Esophagus muscularis mucosa (tissue), 4 donors: ENCODE results near the gene NELFB. TPM values are rescaled to one million over a fixed set of nuclear protein-coding genes. Genes with fewer than 3 reads are reported as not detected.

Source experiments
- DNase-seq: peaks from one replicate; pipeline ENCODE4 v3.0.0-alpha.2; 2017; ENCODE audit errors: extremely low spot score
- H3K27ac ChIP-seq, 4 donors: fragments of 200-600 bp; sonication (generic); replicated peaks in 1 of 4; 1 replicate in 3 of 4; 2 replicates in 1 of 4; pipeline ENCODE4 v1.5.1; 2016 to 2019; ENCODE audit warnings: mild to moderate bottlenecking in 1 of 4
- H3K27me3 ChIP-seq, 4 donors: fragments of 200-600 bp; sonication (generic); one replicate each; pipeline versions ENCODE4 v1.5.1 to v1.6.0; 2016 to 2019
- H3K36me3 ChIP-seq, 4 donors: fragments of 200-600 bp; sonication (generic); one replicate each; pipeline ENCODE4 v1.5.1; 2016 to 2019
- H3K4me1 ChIP-seq, 4 donors: fragments of 200-600 bp; sonication (generic); one replicate each; pipeline ENCODE4 v1.5.1; 2016 to 2019
- H3K4me3 ChIP-seq, 4 donors: fragments of 200-600 bp; sonication (generic); 1 replicate in 2 of 4; 2 replicates in 2 of 4; pipeline ENCODE4 v1.5.1; 2016 to 2019; ENCODE audit warnings: mild to moderate bottlenecking in 4 of 4, moderate library complexity in 1 of 4
- H3K9me3 ChIP-seq, 4 donors: fragments of 200-600 bp; sonication (generic); 1 replicate in 3 of 4; 2 replicates in 1 of 4; pipeline ENCODE4 v1.5.1; 2016 to 2019
- EP300 ChIP-seq: sonication (generic); formaldehyde crosslinking; IDR thresholded peaks from one replicate; pipeline ENCODE4 v1.6.1; 2017; ENCODE audit warnings: antibody characterized with exemption
- POLR2A ChIP-seq: fragments of 450-650 bp; IDR thresholded peaks from one replicate; pipeline ENCODE4 v1.6.1; 2017; ENCODE audit warnings: antibody characterized with exemption, moderate library complexity, mild to moderate bottlenecking, low read depth
- POLR2AphosphoS5 ChIP-seq, 2 donors: sonication (generic); formaldehyde crosslinking; IDR thresholded peaks; one replicate each; pipeline ENCODE4 v1.6.1; 2017; ENCODE audit warnings: antibody characterized with exemption in 2 of 2
- WGBS: methylation state at CpG from one replicate; pipeline ENCODE4 v1.1.5; 2018; 5-methylcytosine and 5-hydroxymethylcytosine counted together
- intact Hi-C: fragments of 100-400 bp; cut with DNase I; formaldehyde crosslinking; loops from one replicate; pipeline ENCODE4 v1.15.1; 2023
- total RNA-seq, 4 donors: library from RNA; depleted of rRNA; stranded (reverse); fragments of >200 nt; gene quantifications; one replicate each; pipeline versions ENCODE4 v1.1.0 to v1.2.1, GENCODE V29; 2016
- TF ChIP-seq, protein P1 (sequence below), 3 experiments: fragments of 200-600 bp in 2 of 3; fragments of 450-650 bp in 1 of 3; sonication (generic) in 2 of 3; IDR thresholded peaks; one replicate each; pipeline ENCODE4 v1.5.1; 2017 to 2019; ENCODE audit warnings: antibody characterized with exemption in 3 of 3, mild to moderate bottlenecking in 2 of 3, moderate library complexity in 1 of 3

Gene NELFB
- total RNA-seq, 4 donors from 2014 or later = 26.6 to 73.2 (median 48.8) TPM

GRCh38 chr9:137213160-137214060 lies 41.7 kb upstream of the NELFB start:
- Histone ChIP-seq H3K36me3 (peaks cover 0 to 57% (median 15%) of the 10 kb centered on the region in 4 donors), H3K4me3 (no peak overlapping the region), H3K9me3 (no peaks in the 10 kb centered on the region), H3K27ac (no peak overlapping the region), H3K4me1 (peaks cover 4 to 19% (median 10%) of the 10 kb centered on the region in 4 donors), H3K27me3 (no peaks in the 10 kb centered on the region)
- 92% methylated on average over 26 of the region's 49 CpGs for WGBS
- DNase-seq = no peak
- TF ChIP-seq, protein P1, sequence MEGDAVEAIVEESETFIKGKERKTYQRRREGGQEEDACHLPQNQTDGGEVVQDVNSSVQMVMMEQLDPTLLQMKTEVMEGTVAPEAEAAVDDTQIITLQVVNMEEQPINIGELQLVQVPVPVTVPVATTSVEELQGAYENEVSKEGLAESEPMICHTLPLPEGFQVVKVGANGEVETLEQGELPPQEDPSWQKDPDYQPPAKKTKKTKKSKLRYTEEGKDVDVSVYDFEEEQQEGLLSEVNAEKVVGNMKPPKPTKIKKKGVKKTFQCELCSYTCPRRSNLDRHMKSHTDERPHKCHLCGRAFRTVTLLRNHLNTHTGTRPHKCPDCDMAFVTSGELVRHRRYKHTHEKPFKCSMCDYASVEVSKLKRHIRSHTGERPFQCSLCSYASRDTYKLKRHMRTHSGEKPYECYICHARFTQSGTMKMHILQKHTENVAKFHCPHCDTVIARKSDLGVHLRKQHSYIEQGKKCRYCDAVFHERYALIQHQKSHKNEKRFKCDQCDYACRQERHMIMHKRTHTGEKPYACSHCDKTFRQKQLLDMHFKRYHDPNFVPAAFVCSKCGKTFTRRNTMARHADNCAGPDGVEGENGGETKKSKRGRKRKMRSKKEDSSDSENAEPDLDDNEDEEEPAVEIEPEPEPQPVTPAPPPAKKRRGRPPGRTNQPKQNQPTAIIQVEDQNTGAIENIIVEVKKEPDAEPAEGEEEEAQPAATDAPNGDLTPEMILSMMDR (IDR thresholded peaks at IDR 0.05) = no peak
- TF ChIP-seq EP300 (no peak), POLR2A (no peak), POLR2AphosphoS5 (IDR thresholded peaks at IDR 0.05) (no peak)
- intact Hi-C loops = no loop called here

DNA sequence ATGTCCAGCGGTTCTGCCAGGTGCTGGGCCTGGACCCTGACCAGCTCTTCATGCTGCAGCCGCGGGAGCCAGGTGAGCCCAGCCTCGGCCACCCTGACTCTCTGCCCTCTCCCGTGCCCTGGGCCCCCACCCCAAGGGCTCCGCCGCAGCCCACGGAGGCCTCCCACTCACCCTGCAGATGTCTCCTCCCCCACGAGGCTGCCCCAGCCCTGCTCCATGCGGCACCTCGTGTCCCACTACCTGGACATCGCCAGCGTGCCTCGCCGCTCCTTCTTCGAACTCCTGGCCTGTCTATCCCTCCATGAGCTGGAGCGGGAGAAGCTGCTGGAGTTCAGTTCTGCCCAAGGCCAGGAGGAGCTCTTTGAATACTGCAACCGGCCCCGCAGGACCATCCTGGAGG lies 40.5 kb upstream of the NELFB start:
- Histone ChIP-seq H3K36me3 (peaks cover 0 to 44% (median 15%) of the 10 kb centered on the region in 4 donors), H3K27me3 (no peaks in the 10 kb centered on the region), H3K4me3 (no peak overlapping the region), H3K9me3 (no peaks in the 10 kb centered on the region), H3K27ac (no peak overlapping the region), H3K4me1 (peaks cover 4 to 20% (median 13%) of the 10 kb centered on the region in 4 donors)
- intact Hi-C loops = no loop called here
- no peak for DNase-seq
- WGBS = 93% methylated on average over 19 of the region's 19 CpGs
- TF ChIP-seq EP300 (no peak), POLR2A (no peak), POLR2AphosphoS5 (IDR thresholded peaks at IDR 0.05) (no peak)
- TF ChIP-seq, protein P1 (IDR thresholded peaks at IDR 0.05) = no peak

DNA sequence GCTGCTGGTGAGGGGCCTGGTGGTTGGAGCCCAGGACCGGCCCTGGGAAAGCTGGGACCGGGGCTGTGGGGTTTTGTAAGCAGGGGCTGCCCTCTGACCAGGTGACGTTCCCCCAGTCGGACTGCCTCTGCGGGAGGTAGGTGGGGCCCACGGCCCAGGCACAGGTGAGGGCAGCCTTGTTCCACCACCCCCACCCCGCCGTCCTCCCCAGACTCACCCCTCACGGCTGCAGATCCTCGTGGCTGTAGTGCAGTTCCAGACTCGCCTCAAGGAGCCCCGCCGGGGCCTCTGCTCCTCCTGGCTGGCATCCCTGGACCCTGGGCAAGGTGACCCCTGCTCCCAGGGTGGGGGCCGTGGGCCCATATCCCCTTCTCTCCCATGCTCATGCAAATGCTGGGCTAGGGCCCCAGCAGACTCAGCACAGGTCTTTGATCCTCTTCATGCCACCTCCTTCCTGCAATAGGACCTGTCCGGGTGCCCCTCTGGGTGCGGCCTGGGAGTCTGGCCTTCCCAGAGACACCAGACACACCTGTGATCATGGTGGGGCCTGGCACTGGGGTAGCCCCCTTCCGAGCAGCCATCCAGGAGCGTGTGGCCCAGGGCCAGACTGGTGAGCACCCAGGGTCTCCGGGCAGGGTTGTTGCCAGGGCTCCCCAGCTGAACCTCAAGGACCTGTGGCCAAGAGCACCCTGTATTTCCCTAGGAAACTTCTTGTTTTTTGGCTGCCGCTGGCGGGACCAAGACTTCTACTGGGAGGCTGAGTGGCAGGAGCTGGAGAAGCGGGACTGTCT lies 39.7 kb upstream of the NELFB start:
- WGBS = 88% methylated on average over 13 of the region's 22 CpGs
- no peaks in the 10 kb centered on the region for H3K9me3 ChIP-seq
- no peak overlapping the region for H3K27ac ChIP-seq
- intact Hi-C loops = no loop called here
- DNase-seq = no peak
- TF ChIP-seq EP300 (no peak), POLR2A (no peak), POLR2AphosphoS5 (IDR thresholded peaks at IDR 0.05) (no peak)
- TF ChIP-seq, protein P1 (IDR thresholded peaks at IDR 0.05) = no peak
- no peak overlapping the region for H3K4me3 ChIP-seq
- no peaks in the 10 kb centered on the region for H3K27me3 ChIP-seq
- H3K4me1 ChIP-seq = peaks cover 4 to 20% (median 13%) of the 10 kb centered on the region in 4 donors
- peaks cover 0 to 37% (median 13%) of the 10 kb centered on the region in 4 donors for H3K36me3 ChIP-seq

DNA sequence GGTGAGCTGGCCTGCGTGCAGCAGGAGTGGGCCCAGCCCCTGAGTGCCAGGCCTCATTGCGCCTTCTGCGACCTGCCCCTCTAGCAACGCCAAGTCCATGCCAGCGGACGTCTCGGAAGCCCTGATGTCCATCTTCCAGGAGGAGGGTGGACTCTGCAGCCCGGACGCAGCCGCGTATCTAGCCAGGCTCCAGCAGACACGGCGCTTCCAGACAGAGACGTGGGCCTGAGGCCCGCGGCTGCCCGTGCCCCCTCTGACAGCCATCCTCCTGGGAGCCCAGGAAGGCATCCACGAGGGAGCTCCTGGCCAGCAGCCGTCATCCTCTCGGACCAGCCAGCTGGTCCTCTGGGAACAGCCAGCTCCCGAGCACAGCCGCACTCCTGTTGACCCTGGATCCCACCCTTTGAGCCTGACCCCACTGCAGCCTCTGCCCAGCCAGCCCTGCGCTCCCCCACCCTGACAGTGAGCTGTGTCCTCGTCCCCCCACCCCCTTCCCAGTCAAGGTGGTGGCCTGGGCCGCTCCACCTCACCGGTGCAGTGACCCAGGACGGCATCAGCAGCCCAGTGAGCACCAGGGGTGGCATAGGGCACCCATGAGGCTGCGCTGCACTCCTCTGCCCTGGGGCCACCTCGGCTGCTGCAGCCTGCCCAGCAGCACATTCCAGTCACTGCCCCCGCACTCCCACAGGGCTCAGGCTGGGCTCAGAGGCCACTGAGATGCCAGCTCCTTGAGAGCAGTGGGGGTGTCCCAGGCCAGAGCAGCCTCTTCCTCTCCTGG lies 38.8 kb upstream of the NELFB start:
- Histone ChIP-seq H3K9me3 (no peaks in the 10 kb centered on the region), H3K4me1 (peaks cover 9 to 30% (median 17%) of the 10 kb centered on the region in 4 donors), H3K4me3 (no peak overlapping the region), H3K27me3 (no peaks in the 10 kb centered on the region), H3K27ac (no peak overlapping the region), H3K36me3 (peaks cover 0 to 27% (median 13%) of the 10 kb centered on the region in 4 donors)
- intact Hi-C loops = no loop called here
- DNase-seq = no peak
- TF ChIP-seq, protein P1 (IDR thresholded peaks at IDR 0.05) = no peak
- TF ChIP-seq POLR2A = no peak
- TF ChIP-seq POLR2AphosphoS5 (IDR thresholded peaks at IDR 0.05) = no peak
- no peak for TF ChIP-seq EP300
- 90% methylated on average over 4 of the region's 30 CpGs for WGBS
